H1 (cell line): ENCODE data around the gene SPI1. TPM values are rescaled to one million over a fixed set of nuclear protein-coding genes. Genes with fewer than 3 reads are reported as not detected.

Source experiments
- CBX5 ChIP-seq: fragments of 300-800, 300-1000 bp; sonication (generic); IDR thresholded peaks from 2 replicates; pipeline ENCODE4 v1.7.1; 2016; ENCODE audit warnings: antibody characterized with exemption, low read length, low read depth
- CHD1 ChIP-seq: IDR thresholded peaks from 2 replicates; pipeline ENCODE4 v1.6.1; 2012; ENCODE audit warnings: low read depth, low read length, improper control_type of control experiment
- KDM5A ChIP-seq: fragments of 200-600 bp; IDR thresholded peaks from 2 replicates; pipeline ENCODE4 v1.7.1; 2012; ENCODE audit warnings: mild to moderate bottlenecking, low read length, inconsistent platforms, mixed read lengths
- MAFK ChIP-seq: IDR thresholded peaks from 2 replicates; pipeline ENCODE4 v1.6.1; 2012; ENCODE audit warnings: low read depth, mild to moderate bottlenecking, improper control_type of control experiment, low read length
- POLR2AphosphoS5 ChIP-seq: IDR thresholded peaks from 2 replicates; pipeline ENCODE4 v1.6.1; 2011; ENCODE audit warnings: low read depth, low read length
- polyA plus RNA-seq, 7 experiments: library from polyadenylated mRNA; depleted of rRNA in 3 of 7; stranded (reverse) in 5 of 7; unstranded in 2 of 7; fragments of >200 nt in 5 of 7; fragments of 200-250 nt in 2 of 7; gene quantifications; 1 replicate in 5 of 7; 2 replicates in 1 of 7; 4 replicates in 1 of 7; pipeline versions ENCODE4 v1.2.1 to v1.2.3, GENCODE V29; 2011 to 2013; ENCODE audit warnings: missing spikeins in 2 of 7, mixed read lengths in 2 of 7
- total RNA-seq: library from RNA; stranded (reverse); fragmentation: NEBNext Ultra II Directional; extraction: Animal tissue kit (Norgen Biotek cat#: 25700); gene quantifications from 2 replicates; pipeline ENCODE4 v1.2.1, GENCODE V29; 2021
- TF ChIP-seq, protein P1 (sequence below): fragments of 300-600 bp; sonication (generic); IDR thresholded peaks from 2 replicates; pipeline ENCODE4 v1.7.1; 2012; ENCODE audit warnings: low read length, moderate library complexity, mild to moderate bottlenecking, inconsistent platforms; ENCODE audit not compliant: insufficient replicate concordance

The SPI1 gene
- total and polyA plus RNA-seq, 2 of the 8 experiments (the other 6 are each of a cell fraction or from before 2014, with no cell fraction given) = 0.12 TPM; not detected in 1

DNA sequence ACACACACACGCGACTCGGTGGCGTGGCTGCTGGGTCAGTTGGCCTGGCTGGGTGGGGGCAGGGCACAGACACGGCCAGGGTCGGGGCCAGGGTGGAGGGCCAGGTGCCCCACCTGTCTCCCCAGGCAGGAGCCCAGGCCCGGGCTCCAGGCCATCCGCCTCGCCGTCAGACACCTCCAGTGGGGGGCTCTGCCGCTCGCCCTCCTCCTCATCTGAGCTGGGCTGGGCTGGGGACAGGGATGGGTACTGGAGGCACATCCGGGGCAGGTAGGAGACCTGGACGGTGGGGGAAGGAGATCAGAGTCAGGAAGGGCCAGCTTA lies 19.7 kb downstream of the SPI1 start (continued):
- TF ChIP-seq, protein P1, sequence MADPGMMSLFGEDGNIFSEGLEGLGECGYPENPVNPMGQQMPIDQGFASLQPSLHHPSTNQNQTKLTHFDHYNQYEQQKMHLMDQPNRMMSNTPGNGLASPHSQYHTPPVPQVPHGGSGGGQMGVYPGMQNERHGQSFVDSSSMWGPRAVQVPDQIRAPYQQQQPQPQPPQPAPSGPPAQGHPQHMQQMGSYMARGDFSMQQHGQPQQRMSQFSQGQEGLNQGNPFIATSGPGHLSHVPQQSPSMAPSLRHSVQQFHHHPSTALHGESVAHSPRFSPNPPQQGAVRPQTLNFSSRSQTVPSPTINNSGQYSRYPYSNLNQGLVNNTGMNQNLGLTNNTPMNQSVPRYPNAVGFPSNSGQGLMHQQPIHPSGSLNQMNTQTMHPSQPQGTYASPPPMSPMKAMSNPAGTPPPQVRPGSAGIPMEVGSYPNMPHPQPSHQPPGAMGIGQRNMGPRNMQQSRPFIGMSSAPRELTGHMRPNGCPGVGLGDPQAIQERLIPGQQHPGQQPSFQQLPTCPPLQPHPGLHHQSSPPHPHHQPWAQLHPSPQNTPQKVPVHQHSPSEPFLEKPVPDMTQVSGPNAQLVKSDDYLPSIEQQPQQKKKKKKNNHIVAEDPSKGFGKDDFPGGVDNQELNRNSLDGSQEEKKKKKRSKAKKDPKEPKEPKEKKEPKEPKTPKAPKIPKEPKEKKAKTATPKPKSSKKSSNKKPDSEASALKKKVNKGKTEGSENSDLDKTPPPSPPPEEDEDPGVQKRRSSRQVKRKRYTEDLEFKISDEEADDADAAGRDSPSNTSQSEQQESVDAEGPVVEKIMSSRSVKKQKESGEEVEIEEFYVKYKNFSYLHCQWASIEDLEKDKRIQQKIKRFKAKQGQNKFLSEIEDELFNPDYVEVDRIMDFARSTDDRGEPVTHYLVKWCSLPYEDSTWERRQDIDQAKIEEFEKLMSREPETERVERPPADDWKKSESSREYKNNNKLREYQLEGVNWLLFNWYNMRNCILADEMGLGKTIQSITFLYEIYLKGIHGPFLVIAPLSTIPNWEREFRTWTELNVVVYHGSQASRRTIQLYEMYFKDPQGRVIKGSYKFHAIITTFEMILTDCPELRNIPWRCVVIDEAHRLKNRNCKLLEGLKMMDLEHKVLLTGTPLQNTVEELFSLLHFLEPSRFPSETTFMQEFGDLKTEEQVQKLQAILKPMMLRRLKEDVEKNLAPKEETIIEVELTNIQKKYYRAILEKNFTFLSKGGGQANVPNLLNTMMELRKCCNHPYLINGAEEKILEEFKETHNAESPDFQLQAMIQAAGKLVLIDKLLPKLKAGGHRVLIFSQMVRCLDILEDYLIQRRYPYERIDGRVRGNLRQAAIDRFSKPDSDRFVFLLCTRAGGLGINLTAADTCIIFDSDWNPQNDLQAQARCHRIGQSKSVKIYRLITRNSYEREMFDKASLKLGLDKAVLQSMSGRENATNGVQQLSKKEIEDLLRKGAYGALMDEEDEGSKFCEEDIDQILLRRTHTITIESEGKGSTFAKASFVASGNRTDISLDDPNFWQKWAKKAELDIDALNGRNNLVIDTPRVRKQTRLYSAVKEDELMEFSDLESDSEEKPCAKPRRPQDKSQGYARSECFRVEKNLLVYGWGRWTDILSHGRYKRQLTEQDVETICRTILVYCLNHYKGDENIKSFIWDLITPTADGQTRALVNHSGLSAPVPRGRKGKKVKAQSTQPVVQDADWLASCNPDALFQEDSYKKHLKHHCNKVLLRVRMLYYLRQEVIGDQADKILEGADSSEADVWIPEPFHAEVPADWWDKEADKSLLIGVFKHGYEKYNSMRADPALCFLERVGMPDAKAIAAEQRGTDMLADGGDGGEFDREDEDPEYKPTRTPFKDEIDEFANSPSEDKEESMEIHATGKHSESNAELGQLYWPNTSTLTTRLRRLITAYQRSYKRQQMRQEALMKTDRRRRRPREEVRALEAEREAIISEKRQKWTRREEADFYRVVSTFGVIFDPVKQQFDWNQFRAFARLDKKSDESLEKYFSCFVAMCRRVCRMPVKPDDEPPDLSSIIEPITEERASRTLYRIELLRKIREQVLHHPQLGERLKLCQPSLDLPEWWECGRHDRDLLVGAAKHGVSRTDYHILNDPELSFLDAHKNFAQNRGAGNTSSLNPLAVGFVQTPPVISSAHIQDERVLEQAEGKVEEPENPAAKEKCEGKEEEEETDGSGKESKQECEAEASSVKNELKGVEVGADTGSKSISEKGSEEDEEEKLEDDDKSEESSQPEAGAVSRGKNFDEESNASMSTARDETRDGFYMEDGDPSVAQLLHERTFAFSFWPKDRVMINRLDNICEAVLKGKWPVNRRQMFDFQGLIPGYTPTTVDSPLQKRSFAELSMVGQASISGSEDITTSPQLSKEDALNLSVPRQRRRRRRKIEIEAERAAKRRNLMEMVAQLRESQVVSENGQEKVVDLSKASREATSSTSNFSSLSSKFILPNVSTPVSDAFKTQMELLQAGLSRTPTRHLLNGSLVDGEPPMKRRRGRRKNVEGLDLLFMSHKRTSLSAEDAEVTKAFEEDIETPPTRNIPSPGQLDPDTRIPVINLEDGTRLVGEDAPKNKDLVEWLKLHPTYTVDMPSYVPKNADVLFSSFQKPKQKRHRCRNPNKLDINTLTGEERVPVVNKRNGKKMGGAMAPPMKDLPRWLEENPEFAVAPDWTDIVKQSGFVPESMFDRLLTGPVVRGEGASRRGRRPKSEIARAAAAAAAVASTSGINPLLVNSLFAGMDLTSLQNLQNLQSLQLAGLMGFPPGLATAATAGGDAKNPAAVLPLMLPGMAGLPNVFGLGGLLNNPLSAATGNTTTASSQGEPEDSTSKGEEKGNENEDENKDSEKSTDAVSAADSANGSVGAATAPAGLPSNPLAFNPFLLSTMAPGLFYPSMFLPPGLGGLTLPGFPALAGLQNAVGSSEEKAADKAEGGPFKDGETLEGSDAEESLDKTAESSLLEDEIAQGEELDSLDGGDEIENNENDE = no peak
- TF ChIP-seq MAFK (no peak), POLR2AphosphoS5 (no peak), CHD1 (no peak), KDM5A (no peak), CBX5 (no peak)
